NCI-H524 treated with DMSO at 0.1 percent for 48 hours (cell line): ENCODE results near the gene OR52E4.

Source experiments
- DNase-seq: peaks from one replicate; lab custom pipeline; 2025; lab: John Stamatoyannopoulos, UW

The OR52E4 gene

DNA sequence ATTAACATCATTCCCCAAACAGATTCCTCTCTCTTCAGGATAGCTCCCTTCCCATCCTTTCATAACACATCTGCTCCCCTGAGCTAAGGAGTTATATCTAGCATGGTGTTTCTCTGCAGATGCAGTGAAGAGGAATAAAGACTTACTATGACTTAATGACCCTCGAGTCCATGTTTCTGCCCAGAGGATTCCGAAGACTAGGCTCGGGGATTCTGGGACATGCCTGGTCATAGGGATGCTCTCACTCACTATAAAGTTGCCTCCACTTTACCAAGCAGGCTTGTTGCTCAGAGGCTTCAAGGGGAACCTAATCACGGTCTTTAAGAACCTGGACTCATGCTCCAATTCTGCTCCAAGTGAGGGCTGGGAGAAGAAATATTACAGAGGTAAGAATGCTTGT is at the start of gene OR52E4:
Gene OR52E4, plus strand, starts transcription at position 301 of the 400 bp plus-strand sequence. CDS start 3,664 bp downstream, outside the sequence.
- DNase-seq: no peak

DNA sequence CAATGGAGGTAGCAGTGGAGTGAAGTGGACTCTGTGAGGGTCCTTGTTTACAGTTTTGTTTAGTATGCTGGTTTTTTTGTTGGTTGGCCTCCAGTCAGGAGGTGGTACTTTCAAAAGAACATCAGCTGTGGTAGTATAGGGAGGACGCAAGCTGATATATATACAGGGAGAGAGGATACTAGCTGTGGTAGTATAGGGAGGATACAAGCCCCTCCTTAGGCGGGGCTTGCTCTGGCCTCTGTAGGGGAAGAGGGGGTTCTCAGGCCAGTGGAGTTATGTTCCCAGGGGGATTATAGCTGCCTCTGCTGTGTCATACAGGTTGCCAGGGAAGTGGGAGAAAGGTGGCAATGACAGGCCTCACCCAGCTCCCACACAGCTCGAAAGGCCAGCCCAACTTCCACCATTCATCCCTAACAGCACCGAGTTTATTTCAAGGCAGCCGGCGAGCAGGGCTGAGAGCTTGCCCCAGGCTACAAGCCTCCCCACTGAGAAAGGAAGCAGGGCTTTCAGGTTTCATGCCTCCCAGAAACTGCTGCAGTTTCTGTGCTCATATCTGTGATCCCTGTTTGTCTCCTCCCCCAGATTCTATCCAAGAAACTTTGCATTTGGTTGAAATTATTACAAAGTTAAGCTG is 49.1 kb upstream of the OR52E4 start:
- DNase-seq: no peak

DNA sequence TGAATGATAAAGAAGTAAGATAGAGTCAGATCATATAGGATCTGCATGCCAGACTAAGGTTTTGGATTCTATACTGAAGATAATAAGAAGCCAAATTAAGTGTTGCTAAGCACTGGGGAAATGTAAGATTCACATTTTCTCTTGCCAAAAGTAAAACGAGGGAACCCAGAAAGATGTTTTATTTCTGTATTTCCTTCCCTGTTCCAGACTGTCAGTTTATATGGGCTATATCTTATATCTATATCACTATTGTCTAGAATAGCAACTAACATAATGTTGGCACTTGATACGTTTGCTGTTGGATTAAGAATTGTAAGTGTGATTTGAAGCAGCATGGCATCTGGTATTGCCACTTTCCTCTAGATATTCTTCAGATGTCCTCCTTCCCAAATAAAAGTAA is 47.0 kb upstream of the OR52E4 start:
- no peak for DNase-seq

DNA sequence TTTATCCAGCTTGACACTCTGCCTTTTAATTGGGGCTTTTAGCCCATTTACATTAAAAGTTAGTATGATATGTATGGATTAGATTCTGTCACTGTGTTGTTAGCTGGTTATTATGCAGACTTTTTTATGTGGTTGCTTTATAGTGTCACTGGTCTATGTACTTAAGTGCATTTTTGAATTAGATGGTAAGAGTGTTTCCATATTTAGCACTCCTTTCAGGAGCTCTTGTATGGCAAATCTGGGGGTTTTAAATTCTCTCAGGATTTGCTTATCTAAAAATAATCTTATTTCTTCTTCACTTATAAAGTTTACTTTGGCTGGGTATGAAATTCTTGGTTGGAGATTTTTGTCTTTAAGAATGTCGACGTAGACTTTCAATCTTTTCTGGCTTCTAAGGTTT is 42.7 kb upstream of the OR52E4 start:
- no peak for DNase-seq

DNA sequence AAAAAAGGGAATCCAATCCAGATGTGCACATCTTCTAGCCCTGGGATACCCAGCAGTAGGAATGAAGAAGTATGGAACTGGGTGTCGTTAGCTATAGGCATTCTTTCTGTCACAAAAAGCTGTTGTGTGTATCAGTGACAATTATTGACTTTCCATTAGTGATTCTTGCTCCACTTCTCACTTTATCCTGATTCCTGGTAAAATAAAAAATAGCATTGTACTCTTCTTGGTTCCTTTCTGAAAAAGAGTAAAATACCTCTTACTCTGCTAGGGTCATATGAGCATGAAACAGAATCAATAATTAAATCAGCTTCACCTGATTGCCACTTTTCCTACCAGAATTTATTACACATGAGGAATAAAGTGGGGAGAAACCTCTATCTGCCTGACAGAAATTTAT is 38.6 kb upstream of the OR52E4 start, which contains the start of gene OR52E6:
Gene OR52E6, minus strand, starts transcription at position 101 of the 400 bp plus-strand sequence. Its CDS starts 0 bp downstream, at position 101.
- no peak for DNase-seq

DNA sequence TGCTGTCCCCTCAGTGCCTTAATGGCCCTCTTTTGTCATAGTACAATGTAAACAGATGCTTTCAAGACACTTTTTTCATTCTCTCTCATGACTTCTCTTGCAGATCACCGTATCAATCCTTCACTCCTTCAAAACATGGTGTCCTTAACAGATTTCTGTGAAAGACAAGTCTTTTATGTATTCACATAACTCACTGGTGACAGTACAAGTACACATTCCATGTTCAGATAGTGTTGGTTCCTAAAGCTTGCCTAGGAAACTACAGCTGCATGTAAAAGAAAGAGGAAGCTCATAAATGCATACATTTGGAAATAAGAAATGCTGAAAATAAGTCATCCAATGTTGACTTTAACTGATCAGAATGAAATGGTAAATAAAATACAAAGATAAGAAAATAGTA is 33.7 kb upstream of the OR52E4 start:
- DNase-seq: no peak

- DNase-seq: no peak
These were observed 32.7 kb upstream of the OR52E4 start for GRCh38 chr11:5847711-5848110.

DNA sequence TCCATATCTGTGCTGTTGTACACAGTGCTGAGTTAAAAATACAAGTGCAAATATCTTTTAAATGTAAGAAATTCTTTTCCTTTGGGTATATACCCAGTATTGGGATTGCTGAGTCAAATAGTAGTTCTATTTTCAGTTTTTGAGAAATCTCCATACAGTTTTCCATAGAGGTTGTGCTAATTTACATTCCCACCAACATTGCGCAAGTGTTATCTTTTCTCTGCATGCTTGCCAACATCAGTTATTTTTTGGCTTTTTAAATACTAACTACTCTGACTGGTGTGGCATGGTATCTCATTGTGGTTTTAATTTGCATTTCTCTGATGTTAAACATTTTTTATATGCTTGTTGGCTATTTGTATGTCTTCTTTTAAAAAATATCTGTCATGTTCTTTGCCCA is 29.4 kb upstream of the OR52E4 start:
- no peak for DNase-seq

DNA sequence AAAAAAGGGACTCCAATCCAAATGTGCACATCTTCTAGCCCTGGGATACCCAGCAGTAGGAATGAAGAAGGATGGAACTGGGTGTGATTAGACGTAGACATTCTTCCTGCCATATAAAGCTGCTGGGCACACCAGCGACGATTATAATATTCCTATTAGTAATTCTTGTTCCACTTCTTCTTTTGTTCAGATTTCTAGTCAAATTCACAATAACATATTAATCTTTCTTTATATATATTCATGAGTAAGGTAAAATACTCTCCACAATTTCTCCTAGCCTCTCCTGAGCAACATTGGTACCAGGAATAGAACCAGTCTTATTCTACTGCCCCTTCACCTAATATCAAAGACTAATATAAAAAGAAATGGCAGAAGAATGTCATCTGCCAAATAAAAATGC is 22.8 kb upstream of the OR52E4 start, which contains the start of gene OR52E8:
Gene OR52E8, minus strand, starts transcription at position 101 of the 400 bp plus-strand sequence. Its CDS starts 0 bp downstream, at position 101.
- no peak for DNase-seq

DNA sequence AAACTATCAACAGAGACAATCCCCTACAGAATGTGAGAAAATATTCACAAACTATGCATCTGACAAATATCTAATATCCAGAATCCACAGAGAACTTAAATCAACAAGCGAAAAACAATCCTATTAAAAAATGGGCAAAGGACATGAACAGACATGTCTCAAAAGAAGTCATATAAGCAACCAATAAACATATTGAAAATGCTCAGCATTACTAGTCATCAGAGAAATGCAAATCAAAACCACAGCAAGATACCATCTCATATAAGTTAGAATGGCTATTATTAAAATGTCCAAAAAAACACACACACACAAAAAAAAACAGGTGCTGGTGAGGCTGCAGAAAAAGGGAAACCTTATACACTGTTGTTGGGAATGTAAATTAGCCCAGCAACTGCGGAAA is 14.6 kb upstream of the OR52E4 start:
- no peak for DNase-seq

DNA sequence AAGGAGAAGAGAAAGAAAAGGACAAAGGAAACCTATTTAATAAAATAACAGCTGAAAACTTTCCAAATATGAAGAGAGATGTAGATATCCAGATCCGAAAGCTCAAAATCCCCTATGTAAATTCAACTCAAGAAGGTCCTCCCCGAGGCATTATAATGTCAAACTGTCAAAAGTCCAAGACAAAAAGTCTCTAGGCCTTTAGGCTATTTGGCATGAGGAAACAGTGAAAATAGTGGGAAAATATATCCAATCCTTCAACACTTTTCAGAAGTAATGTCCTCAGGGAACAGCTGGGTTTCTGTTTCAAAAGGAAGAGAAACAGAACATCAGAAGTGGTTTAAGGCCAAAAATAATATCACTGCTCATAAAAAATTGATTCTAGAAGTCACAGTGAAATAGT is 1.9 kb upstream of the OR52E4 start:
- DNase-seq: no peak

- no peak for DNase-seq
These were observed 1.3 kb downstream of the OR52E4 start for GRCh38 chr11:5881756-5882155.

DNA sequence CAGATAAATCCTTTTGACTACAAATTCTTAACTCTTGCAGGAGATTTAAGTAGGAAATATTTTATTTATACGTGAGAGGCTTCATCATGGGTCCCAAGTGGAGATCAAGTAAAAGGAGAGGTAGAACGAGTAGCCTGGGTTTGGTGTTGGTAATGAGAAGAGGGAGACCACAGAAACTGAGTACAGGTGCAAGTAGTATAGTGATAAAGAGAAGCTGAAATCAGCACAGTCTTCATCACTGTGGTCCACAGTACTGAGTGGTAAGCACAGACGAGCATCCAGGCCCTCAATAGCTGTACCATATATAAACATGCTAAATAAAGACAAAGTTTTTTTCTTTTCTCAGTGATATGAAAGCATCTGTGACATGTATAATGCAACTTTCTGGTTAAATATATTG is 6.7 kb downstream of the OR52E4 start:
- no peak for DNase-seq

- DNase-seq: no peak
These were observed 7.2 kb downstream of the OR52E4 start for GRCh38 chr11:5887661-5888060.

GRCh38 chr11:5891216-5891800 is 10.9 kb downstream of the OR52E4 start:
- no peak for DNase-seq

GRCh38 chr11:5892908-5893307 is 12.5 kb downstream of the OR52E4 start, which contains the start of gene OR52E5:
Gene OR52E5 (plus strand): TSS chr11:5893208. CDS start chr11:5900777, 7,569 bp downstream.
- DNase-seq: no peak

GRCh38 chr11:5899534-5899933 is 19.1 kb downstream of the OR52E4 start:
- no peak for DNase-seq

DNA sequence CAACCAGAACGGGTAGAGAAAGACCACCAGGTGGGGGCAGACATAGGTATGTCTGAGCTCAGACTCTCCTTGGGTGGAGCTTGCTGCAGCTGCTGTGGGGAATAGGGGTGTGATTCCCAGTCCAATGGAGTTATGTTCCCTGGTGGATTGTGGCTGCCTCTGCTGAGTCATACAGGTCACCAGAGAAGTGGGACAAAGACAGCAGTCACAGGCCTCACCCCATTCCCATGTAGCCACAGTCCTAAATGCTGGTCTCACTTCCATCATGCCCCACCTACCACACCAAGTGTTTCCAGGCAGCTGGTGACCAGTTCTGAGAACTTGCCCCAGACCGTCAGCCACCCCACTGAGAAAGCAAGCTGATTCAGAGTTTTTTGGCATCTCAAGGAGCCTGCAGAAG is 30.1 kb downstream of the OR52E4 start:
- no peak for DNase-seq

GRCh38 chr11:5922749-5923426 is 42.5 kb downstream of the OR52E4 start:
- no peak for DNase-seq

GRCh38 chr11:5923427-5923776 is 43.0 kb downstream of the OR52E4 start:
- no peak for DNase-seq

DNA sequence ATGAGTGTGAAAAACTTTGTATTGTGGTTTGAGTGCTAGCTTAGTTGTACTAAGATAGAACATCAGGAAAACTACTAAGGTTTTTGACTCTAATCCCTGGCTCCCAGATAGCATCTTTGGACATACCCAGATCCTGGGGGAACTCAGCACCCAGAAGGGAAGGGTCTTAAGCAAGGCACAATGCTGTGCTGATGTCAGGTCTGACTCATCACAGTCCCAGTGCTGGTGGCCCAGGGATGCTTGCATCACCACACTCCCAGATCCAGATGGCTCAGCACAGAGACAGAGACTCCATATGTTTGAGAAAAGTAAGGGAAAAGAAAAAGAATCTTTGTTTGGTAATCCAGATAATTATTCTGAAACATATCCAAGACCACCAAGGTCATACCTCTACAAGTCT is 43.4 kb downstream of the OR52E4 start:
- no peak for DNase-seq

GRCh38 chr11:5928271-5928670 is 47.8 kb downstream of the OR52E4 start:
- no peak for DNase-seq

- no peak for DNase-seq
These were observed 48.4 kb downstream of the OR52E4 start for GRCh38 chr11:5928811-5929210.
